AG04449 (cell line): Measurements from ENCODE around the gene NMS.

Source experiments
- CTCF ChIA-PET: fragments of 350-600 bp; formaldehyde crosslinking; extraction: SDS; loops from one replicate; lab custom pipeline; 2021; ENCODE audit warnings: antibody characterized with exemption; lab: Yijun Ruan, JAX
- POLR2A ChIA-PET: fragments of 400-600, 350-600 bp; formaldehyde crosslinking; extraction: SDS; loops from one replicate; lab custom pipeline; 2020; ENCODE audit warnings: antibody characterized with exemption, inconsistent platforms; lab: Yijun Ruan, JAX
- DNase-seq: peaks from one replicate; pipeline ENCODE4 v3.0.0-alpha.2; 2010; ENCODE audit warnings: low read depth, low spot score
- H3K4me3 ChIP-seq: 2 replicates; pipeline ENCODE4 v1.5.1; 2011; ENCODE audit warnings: low read depth, mild to moderate bottlenecking, control low read depth, low read length
- TF ChIP-seq, protein P1 (sequence below): IDR thresholded peaks from one replicate; pipeline ENCODE4 v1.5.1; 2011; ENCODE audit warnings: mild to moderate bottlenecking, moderate library complexity, low read length, control low read depth, inconsistent platforms; ENCODE audit not compliant: insufficient read depth; ENCODE audit errors: missing control alignments

Gene NMS

DNA sequence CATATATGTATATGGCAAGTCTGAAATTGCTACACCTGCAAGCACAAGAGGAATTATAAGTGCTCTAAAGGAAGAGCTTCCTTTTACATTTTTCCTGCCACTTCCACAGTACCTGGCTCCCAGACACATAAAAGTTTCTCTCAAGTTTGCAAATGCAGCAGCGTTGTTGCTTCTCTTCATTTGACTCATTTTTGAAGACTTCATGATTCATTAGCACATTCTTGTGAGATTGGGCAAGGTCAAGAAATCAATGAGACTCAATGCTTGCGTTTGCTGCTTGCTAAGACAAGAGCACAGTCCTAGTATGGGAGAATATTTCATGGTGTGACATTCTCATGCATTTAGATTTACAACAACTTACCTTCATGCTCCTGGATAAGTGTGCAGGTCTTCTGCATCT lies 49.9 kb downstream of the NMS start:
- TF ChIP-seq, protein P1, sequence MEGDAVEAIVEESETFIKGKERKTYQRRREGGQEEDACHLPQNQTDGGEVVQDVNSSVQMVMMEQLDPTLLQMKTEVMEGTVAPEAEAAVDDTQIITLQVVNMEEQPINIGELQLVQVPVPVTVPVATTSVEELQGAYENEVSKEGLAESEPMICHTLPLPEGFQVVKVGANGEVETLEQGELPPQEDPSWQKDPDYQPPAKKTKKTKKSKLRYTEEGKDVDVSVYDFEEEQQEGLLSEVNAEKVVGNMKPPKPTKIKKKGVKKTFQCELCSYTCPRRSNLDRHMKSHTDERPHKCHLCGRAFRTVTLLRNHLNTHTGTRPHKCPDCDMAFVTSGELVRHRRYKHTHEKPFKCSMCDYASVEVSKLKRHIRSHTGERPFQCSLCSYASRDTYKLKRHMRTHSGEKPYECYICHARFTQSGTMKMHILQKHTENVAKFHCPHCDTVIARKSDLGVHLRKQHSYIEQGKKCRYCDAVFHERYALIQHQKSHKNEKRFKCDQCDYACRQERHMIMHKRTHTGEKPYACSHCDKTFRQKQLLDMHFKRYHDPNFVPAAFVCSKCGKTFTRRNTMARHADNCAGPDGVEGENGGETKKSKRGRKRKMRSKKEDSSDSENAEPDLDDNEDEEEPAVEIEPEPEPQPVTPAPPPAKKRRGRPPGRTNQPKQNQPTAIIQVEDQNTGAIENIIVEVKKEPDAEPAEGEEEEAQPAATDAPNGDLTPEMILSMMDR: no peak
- ChIA-PET POLR2A (no interaction called here), CTCF (no interaction called here)
- DNase-seq: no peak
- no peak overlapping the region for H3K4me3 ChIP-seq

DNA sequence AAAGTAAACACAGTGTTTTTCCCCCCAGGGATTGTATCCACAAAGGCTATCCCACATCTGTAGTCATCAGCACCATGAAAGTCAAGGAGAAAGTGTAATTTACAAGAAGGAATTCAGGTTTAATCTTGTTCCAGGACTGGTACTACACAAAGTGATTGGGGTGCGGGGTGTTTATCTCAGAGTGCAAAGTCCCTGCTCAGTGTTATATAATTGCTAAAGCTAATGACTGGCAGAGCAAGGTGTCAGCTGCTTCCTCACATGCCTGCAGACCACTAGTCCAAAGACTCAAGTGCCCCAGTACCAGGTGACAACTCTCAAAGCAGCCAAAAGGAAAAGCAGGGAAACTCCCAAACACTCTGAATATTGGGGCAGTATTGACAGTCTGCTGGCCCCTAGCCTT lies 52.1 kb downstream of the NMS start:
- TF ChIP-seq, protein P1: no peak
- no peak for DNase-seq
- POLR2A ChIA-PET: no interaction called here
- CTCF ChIA-PET: no interaction called here
- H3K4me3 ChIP-seq: no peak overlapping the region

DNA sequence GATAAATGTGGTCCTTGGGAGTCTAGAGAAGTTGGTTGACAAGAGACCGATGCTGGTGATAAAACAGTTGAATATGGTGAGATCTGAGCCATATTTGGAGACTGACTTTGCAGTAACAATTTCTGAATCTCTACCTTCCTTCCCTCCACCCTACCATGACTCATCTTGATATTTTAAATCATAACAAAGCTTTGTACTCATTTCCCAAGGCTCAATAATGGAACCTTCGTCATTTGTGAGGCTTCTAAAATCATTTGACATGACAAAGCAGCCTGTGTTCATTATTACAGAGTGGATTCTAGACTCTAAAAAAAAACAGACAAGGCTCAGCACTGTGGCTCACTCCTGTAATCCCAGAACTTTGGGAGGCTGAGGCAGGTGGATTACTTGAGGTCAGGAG lies 54.0 kb downstream of the NMS start:
- CTCF ChIA-PET: no interaction called here
- TF ChIP-seq, protein P1: no peak
- no peak overlapping the region for H3K4me3 ChIP-seq
- DNase-seq: no peak
- POLR2A ChIA-PET: no interaction called here

DNA sequence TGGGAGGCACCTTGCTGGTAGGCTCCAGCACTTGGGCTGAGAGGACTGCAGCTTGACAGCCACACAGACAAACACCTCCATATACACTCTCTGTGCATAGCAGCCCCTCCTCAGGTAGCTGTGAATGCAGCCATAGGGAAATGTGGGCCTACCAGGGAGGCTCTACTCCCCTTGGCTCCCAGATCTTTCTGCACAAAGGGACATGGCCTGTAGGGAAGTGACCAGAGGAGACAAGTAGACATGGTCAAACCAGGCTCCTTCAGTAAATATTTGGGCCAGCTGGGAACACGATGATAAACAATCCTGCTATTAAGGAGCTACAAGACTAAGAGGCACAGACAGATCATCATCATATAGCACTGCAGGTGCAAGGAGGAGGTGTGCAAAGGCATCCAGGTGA lies 56.6 kb downstream of the NMS start:
- CTCF ChIA-PET: no interaction called here
- TF ChIP-seq, protein P1: no peak
- no peak overlapping the region for H3K4me3 ChIP-seq
- DNase-seq: no peak
- POLR2A ChIA-PET: no interaction called here

DNA sequence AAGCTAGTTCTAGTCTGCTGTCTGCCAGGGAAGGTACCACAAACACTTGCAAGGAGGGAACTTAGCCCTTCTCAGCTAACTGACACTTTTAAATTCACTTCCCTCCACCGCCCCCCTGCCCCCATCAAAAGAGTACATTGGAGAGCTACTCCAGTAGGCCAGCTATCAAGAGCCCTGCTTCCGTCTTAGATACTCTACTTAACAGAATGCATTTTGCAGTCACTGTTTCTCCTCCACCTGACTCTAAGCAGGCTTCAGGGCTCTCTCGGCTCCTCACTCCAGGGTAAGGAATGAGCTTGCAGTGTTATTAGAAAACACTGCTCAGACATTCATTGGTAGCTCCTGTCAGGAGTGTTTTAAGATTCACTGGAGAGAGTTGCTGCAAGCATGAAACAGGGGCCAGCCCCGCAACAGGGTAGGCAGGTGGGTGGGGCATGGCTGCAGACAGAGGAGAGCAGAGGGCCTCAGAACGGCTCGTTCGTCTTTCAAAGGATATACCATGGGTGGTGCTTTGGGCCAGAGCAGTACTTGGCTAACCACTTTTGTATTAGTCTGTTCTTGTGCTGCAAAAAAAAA lies 57.2 kb downstream of the NMS start:
- DNase-seq: no peak
- CTCF ChIA-PET: no interaction called here
- POLR2A ChIA-PET: no interaction called here
- no peak overlapping the region for H3K4me3 ChIP-seq
- TF ChIP-seq, protein P1: no peak

DNA sequence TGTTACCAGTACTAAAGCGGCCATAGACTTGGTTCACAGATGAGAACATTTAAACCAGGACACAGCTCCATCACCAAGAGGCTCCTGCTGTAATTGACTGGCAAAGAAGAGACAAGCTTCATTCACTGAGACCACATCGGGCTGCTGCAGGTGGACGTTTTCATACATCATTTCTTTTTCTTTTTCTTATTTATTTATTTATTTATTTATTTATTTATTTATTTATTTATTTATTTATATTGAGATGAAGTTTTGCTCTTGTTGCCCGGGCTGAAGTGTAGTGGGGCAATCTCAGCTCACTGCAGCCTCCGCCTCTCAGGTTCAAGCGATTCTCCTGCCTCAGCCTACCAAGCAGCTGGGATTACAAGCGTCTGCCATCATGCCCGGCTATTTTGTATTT lies 58.9 kb downstream of the NMS start:
- DNase-seq: no peak
- ChIA-PET POLR2A (no interaction called here), CTCF (no interaction called here)
- TF ChIP-seq, protein P1: no peak
- H3K4me3 ChIP-seq: no peak overlapping the region
